CD4-positive, alpha-beta T cell treated with Interleukin-6 for 4 hours (primary cell): ENCODE data around the gene DENND1A.

Experiments used
- DNase-seq: peaks from one replicate; pipeline ENCODE4 v3.0.0-alpha.2; 2020; ENCODE audit warnings: mixed read lengths

The DENND1A gene

DNA sequence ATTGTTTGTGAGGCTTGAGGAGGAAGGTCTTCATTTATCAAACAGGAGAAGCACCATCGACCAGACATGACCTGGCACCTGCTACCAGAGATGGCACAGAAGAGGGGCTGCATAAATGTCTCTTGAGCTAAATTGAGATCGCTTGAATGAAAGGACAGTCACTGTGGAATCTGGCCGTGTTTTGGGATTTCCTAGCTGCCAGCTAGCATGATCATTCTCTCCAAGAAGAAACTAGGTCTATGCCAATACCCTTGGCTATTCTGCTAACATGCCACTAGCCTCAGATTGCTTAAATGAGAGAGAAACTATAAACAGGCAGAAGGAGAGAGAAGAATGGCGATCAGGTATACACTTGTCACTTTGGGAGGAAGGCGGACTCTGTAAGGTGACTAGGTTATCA, 324.6 kb downstream of the DENND1A start:
- DNase-seq, result no peak

DNA sequence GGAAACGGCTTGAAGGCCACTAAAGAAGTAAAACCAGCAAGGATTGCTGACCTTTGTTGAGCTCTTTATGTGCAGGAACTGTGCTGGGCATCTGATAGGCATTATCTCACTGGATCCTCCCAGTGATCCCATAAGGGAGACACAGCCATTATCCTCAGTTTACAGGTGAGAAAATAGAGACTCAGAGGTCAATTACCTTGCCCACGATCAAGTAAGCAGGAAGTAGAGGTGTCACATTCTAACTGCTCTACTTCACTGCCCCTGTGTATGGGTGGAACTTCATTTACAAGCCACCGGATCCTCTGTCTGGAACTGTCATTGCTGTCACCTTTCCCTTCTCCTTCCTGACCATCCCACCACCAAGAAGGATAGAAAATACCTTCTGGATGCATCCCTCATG, 325.1 kb downstream of the DENND1A start:
- DNase-seq, result no peak

DNA sequence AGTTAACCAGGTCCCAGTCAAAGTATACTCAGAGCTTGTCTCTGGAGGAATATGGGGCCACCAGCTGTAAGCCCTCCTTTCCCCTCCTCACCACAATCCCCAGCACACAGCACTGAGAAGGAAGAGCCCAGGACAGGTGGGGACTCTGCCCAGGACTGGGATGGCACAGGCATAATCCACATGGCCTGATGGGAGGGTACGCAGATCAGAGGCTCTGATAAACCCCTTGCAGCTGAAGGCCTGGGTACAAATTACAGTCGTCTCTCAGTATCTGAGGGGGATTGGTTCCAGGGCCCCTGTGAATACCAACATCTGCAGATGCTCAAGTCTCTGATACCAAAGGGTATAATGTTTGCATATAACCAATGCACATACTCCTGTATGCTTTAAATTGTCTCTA, 328.1 kb downstream of the DENND1A start:
- no peak for DNase-seq

DNA sequence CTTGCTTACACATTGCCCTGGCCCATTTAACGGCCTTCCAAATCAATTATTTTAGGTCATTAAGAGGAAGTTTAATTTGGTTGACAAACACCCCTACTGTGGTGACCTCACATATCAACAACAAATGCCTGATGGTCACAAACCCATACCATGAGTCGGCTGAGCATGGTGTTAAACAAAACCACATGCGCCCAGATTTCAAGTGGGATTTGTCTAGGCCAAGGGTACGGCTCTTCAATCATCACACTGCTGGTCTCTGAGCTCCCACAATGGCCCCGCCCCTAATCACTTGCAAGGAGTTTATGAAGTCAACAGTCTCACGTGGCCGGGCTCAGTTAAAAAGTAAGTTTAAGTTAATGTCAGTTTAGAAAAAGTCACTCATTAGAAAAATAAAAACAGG, 330.1 kb downstream of the DENND1A start:
- no peak for DNase-seq

DNA sequence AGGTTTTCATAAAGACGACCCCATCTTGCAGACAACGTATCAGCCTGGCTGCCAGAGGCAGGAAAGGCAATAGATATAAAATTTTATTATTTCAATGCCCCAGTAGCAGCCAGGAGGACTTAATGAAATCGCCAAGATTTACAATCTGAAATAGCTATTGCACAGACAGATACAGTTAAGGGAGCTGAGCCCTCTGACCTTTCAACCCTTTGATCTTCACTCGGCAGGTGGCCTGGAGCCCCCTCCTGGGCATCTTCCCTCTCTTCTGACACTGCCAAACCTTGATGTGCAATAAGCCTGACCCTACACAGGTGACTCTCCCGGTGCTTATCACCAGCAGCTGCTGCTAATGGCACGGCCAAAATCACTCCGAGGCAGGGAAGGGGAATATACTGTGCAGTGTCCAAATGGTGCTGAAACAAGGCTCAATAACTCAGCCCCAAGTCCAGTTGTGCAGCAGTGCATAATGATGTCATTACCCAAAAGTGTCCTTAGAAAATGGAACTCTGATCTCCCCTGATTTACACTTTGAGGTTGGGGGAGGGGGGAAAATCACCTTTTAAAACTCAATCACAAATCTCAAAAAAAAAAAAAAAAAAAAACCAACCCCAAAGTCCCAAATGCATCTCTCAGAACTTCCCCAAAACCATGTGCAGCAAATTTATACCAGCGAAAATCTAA, 331.9 kb downstream of the DENND1A start:
- DNase-seq, result no peak

DNA sequence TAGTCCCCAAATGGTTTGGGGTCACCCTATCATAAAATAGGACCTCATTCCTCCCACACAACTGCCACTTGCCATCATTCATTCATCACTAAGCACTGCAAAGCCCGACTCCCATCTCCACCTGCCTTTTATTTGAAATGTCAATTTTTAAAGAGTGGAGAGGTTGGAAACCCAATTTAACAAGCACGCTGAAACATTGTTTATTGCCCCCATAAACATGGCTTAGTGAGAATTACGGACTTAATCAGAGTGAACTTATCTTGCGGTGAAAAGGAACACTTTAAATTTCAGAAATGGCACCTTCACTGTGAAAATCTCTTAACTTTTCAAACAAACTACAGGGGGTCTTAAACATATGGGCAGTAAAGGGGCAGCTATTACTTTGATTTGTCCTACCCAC, 332.9 kb downstream of the DENND1A start:
- DNase-seq, result no peak

DNA sequence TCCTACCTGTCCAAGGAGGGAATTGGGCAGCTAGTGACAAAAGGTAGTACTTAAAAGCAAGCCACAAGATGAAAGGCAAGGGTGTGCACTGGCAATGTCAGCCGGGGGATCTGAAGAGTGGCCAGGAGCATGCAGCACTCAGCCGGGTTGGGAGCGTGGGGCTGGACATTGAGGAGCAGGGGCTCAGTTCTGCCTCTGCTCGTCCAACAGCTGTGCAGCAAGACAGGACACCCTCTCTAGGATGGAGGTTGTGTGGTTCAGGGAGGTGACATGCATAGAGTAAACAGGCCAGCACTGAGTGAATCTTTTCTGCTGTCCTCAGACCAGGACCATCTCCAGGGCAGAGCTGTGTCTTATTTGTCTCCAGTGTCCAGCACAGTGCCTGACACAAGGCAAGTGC, 338.6 kb downstream of the DENND1A start:
- no peak for DNase-seq

DNA sequence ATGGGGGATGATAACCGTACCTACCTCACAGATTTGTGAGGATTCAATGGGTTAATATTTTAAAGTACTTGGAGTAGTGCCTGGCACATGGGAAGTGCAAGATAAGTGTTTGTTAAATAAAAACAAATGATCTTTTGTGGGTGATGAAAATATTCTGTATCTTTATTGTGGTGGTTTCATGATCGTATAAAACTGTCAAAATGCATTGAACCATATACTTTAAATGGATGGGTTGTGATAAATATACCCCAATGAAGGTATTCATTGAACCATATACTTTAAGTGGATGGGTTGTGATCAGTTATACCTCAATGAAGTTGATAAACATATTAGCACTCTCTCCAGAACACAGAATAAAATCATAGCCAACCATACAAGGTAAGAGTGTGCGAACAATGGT, 339.4 kb downstream of the DENND1A start:
- no peak for DNase-seq

DNA sequence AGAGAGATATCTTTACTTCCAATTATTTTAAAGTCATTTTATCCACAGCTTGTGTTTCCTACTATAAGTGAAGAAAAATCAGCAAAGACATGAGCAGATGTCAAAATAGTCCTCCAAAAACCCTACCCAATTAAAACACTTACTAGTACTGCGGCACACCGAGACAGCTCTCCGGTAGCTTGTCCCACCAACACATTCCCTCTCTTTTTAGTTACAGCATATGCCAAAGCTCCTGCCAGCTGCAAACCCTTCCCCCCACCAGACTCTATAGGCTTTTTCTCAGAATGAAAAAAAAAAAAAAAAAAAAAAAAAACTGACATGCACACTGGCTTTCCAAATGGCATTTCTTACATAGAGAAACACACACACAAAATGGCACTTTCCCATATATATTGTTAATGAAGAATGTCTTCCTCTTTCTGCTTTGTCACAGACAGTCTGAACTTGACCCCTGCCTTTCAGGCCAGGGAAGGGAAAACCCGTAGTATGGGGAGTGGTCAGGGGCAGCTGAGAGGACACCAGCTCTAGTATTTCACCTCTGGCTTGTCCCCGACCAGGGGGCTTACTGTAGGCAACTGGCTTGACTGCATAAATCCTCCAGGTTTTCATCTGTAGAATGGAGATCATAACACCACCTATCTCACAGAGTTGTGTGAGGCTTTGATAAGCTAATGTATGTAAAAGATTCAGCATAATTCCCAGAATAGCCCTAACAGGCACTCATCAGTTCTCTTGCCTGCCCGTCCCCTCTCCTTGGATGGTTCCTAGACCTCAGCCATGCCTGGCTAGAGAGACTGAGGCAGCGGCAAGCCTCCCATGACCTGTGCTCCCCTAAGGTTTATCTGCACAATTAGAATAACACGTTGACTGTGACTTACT, 340.3 kb downstream of the DENND1A start:
- no peak for DNase-seq

DNA sequence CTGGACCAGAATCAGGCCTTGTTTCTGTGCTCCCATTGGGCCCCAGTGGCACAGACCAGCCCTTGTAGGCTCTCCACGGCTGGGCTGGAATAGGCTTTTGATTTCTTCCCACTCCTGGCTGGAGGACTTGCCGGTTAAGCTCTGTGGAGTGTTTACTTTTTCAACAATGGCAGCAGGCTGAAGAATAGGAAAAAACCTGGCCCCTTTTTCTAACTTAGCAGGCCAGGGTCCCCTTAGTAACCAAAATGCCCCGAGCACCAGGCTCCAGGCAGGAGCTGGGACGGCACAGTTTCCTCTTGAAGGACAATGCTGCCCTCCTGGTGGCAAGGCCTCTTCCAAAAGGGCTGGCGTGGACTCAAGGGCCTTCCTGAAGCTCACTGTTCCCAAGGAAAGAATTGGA, 343.7 kb downstream of the DENND1A start:
- DNase-seq, result no peak

DNA sequence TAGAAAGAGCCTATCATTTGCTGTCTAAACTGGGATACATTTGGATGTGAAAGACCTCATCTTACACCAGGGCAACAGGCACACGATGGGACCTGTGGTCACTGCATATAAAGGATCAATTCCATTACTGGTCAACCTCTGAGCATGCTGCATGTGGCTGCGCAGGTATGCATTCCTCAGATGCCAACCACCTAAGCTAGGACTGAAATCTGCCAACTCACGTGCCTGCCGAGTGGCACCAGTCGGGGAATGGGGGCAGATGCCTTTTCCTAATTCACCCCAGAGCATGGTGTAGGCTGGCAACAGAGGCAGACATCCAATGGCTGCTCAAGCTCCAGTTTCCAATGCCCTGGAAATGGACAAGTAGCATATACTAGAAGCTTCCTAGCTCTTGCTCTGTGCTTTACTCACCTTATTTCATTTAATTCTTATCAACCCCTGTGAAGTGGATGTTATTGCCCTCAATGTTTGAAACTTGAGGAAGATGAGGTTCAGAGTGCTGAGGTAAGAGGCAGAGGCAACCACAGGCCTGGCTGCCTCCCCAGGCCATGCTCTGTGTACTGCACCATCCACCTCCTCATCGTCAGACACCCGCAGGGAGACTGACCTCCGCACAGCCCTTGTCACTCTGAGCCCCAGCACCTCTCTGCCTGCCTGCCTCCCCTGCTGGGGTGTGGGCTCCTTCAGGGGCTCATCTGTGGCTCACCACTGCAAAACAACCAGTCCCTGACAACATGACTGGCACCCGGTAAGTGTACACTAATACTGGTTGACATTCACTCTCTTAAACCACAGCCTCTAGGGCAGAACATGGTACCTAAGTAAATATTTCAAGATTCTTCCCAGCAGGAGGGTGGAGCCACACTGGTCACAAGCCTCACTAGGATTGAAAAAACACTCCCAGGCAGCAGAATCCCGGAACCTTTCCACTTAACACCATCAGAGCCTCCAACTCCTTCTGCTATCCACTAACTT, 345.4 kb downstream of the DENND1A start:
- DNase-seq, result no peak

DNA sequence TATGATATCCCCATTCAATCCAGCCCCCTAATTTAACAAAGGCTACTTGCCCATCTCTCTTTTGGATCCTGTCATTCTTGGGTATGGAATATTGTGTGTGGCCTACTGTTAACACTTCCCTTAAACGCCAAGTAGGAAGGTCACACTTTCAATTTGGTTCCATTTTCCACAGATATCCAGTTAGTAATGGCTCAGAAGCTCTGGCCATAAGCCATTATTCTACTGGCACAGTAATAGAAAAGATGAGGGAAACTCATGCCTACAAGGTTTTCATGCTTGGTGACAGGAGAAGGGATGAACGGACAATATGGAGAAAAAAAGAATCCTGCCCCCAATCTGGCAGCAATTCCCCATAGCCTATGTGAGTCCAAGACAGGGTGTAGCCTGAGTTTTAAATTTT, 346.3 kb downstream of the DENND1A start:
- no peak for DNase-seq

DNA sequence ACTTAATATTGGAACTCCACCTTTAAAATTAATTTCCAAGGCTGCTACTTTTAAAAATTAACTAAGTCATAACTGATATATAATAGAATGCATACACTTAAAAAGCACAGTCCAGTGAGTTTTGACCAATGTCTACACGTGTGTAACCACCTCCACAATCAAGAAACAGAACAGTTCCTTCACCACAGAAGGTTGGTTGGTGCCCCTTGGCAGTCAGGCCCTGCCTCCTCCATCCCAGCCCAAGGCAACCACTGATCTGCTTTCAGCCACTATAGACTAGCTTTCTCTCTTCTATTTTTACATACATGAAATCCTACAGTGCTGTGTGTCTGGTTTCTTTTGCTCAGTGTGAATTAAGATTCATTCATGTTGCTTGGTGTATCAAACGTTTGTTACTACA, 358.7 kb downstream of the DENND1A start:
- no peak for DNase-seq

DNA sequence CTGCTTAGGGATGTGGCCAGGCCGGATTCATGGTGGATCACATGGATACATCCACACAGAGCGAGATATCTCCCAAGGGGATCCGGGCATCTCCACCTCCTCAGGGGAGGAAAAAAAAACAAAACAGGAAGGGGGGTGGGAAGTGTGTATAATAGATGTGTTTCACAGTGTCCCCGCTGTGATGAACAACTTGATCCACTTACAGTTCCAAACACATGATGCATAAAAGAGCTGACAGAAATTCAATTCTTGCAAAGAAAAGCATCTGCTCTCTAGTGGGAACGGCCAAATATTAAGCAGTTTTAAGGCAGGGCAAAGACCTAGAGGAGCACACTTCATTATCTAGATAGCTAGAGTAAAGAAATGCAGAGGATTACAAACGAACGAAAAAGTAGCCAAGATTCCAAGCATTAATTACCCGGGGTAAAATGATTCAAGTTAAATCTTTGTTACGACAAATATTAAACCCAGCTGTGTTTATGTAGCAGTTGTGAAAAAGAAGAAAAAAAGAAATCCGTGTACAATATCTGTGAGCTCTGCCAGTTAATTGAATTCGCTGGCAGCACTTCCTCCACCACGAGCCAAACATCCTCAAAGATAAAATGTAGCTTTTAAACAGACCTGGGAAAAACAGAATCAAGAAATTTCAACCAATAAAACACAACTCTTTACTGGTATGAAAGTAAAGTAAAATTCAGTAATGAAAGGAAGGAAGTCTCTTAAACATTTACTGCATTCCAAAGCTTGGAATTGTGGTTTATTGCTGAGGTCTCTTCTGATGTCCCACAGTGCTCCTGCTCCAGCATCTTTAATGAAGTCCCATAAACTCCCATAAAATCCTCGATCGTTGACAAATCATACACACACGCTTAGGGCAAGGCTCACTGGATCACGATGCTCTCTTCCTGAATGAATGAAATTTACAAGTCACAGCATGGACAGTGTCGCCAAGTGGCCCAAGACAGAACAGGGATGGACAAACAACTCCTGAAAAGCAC, 360.9 kb downstream of the DENND1A start:
- DNase-seq, result no peak

DNA sequence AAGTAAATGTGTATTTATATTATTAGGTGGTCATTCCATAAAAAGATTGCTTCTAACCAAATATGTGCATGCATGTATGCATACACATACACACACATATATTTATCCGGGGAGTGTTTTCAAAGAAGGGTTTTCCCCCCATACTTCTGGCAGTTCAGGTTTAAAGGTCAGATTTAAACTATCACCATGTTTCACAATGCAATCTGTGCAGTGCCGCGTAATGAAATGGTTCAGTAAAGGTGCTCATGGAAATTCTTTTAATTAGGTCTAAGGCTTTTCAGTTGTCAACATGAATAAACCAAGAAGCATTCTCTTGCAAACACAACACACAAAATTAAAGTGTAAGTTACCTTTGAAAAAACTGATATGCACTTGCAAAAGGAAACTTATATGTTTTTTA, 362.9 kb downstream of the DENND1A start:
- no peak for DNase-seq

DNA sequence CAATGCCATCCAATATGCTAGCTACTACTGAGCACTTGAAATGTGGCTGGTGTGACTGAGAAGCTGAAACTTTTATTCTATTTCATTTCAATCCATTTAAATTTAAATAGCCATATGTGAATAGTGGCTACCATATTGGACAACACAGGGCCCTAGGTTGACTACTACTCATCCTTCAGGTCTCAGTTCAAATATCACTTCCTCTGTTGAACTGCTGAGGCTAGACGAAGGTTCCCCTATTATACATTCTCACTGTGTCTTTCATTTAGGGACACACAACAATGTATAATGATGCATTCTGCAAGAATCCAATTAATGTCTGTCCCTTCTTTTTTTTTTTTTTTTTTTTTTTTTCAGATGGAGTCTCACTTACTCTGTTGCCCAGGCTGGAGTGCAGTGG, 365.3 kb downstream of the DENND1A start:
- no peak for DNase-seq

DNA sequence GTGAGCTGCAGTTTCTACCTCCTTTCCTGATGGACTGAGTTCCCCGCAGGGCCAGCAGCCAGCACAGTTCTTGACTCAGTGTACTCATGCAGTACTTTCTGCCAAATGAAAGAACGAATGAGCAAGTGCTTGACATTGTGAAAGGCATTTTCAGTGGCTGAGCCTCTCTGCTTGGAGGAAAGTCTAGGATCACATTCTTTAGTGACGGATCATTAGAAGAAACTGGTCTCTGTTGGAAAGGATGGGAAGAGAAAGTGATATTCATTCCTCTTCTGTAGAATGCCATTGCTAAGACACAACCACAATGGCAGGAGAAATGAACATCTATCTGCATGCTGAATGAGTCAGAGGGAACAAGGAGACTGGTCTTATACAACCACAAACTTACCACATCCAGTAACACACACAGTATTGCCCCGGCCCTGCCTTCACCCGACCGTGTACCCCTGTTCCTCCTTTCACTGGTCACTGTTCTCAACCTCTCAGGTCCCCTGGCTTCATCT, 367.0 kb downstream of the DENND1A start:
- no peak for DNase-seq

DNA sequence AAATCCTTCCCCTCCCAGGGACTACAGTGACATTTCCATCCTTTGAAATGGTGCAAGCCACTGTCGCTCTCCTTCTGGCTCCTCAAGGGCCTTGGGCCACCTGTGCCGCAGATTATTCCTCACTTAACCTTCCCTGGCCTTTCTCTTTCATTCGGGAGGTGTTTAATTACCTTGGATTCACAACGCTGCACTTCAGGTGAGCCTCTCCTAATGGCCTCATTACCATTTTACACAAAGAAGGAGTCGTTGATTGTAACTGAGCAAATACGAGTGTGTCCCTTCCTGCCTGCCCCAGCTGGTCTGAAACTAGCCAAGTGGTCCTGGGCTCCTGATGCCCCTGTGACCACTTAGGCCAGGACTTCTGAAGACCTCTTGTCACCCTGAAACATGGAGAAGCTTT, 368.9 kb downstream of the DENND1A start:
- no peak for DNase-seq

DNA sequence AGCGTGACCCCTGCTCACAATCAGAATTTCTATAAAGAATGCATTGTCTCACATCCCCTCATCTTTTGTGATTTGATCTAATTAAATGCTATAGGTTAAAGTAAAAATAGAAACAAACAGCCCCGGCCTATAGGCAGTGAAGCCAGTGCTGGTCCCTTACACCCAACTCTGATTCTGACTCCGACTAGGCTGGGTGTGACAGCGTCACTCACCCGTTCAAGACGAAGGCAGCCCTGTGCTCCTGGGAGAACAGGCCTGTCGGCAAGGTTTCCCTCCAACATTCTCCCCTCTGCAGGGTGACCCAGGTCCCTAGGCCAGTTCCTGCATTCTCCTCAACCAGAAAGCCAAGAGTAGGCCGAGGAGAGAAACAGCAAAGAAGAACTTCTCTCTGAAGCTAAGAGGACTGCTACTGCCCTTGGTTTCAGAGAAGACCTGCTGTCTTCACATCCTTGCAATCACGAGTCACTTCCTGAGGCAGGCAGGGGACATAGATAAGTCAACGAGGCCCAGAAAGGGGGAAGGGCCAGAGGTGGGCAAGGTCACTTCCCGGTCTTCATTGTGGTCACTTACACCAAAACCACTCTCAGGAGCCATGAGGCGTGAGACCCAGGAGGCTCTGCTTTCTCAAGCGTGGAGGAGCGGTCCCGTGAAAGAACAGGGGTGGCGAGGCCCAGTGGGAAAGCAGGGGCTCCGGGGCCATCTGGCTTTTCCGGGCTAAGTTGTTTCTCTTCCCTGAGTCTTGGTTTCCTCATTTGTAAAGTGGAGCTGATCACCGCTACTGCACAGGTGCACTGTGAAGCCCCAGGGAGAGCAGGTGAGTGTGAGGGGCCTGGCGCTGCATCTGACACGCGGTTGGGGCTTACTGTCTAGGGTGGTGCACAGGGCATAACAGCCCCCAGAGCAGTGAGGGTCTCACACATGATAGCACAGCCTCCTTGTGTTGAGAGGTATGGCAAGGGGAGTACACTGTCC, 373.2 kb downstream of the DENND1A start:
- no peak for DNase-seq

DNA sequence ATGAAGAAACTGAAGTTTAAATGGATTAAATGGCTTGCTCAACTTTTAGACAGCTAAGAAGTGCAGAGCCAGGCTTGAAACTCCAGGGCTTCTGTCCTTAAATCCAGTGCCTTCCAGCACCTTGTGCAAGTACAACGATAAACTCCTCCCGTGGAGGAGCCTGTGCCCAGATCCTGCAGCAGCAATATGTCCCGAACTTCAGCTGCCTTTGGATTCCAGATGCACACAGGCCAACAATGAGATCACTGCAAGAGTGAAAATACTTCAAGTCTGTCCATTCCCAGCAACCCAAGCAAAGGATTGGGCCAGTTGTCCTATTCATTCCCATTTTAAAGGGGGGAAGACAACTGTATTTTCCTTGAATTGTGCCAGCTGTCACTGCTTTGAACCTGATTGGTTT, 374.3 kb downstream of the DENND1A start:
- no peak for DNase-seq

DNA sequence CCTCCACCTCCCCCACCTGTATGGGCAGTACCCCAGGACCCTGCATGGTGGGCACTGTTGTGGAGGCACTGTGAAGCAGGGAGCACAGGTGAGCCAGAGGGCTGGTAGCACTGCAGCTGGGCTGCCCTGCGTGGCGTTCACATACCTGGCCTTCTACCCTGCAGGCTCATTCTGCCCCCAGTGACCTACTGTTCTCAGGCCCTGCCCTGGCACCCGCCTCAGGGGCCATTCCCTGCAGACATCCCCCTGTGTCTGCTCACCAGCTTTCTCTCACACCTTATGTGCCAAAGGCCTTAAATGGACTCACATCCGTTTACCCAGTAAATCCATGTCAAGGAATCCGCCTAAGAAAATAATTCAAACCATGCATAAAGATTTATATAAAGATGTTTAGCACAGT, 377.4 kb downstream of the DENND1A start:
- DNase-seq, result no peak
